Parathyroid adenoma (tissue), 2 donors: ENCODE measurements around the gene CACNG1.

Experiments
- H2AFZ ChIP-seq: fragments of 300-600 bp; sonication (generic); one replicate; pipeline ENCODE4 v1.7.0; 2017; ENCODE audit warnings: antibody characterized with exemption, mild to moderate bottlenecking
- H3K27ac ChIP-seq: fragments of 300-600 bp; sonication (generic); one replicate; pipeline ENCODE4 v1.7.0; 2017
- H3K27me3 ChIP-seq: fragments of 300-600 bp; sonication (generic); one replicate; pipeline ENCODE4 v1.7.0; 2017; ENCODE audit warnings: low read length; ENCODE audit not compliant: control insufficient read depth, insufficient read depth
- H3K36me3 ChIP-seq: fragments of 300-600 bp; sonication (generic); one replicate; pipeline ENCODE4 v1.7.0; 2017; ENCODE audit warnings: low read length; ENCODE audit not compliant: control insufficient read depth, insufficient read depth
- H3K4me1 ChIP-seq: fragments of 300-600 bp; sonication (generic); one replicate; pipeline ENCODE4 v1.7.0; 2017; ENCODE audit warnings: control low read depth
- H3K4me2 ChIP-seq: fragments of 300-600 bp; sonication (generic); one replicate; pipeline ENCODE4 v1.7.0; 2017; ENCODE audit warnings: low read length
- H3K4me3 ChIP-seq: fragments of 300-600 bp; sonication (generic); one replicate; pipeline ENCODE4 v1.7.0; 2017; ENCODE audit warnings: low read depth, low read length
- H3K79me2 ChIP-seq: fragments of 300-600 bp; sonication (generic); one replicate; pipeline ENCODE4 v1.7.0; 2017; ENCODE audit warnings: control low read depth
- H3K9ac ChIP-seq: fragments of 300-600 bp; sonication (generic); one replicate; pipeline ENCODE4 v1.7.0; 2017; ENCODE audit warnings: mild to moderate bottlenecking
- H3K9me3 ChIP-seq: fragments of 300-600 bp; sonication (generic); one replicate; pipeline ENCODE4 v1.7.0; 2017; ENCODE audit warnings: low read length; ENCODE audit not compliant: control insufficient read depth
- CTCF ChIP-seq: fragments of 300-600 bp; sonication (generic); IDR thresholded peaks from one replicate; pipeline ENCODE4 v1.7.0; 2017; ENCODE audit warnings: antibody characterized with exemption, mild to moderate bottlenecking
- donor health status: primary hyperparathyroidism.

CACNG1 gene

GRCh38 chr17:67044016-67044772, at the start of gene CACNG1:
Gene CACNG1 (plus strand): TSS chr17:67044554. CDS start chr17:67044661, 107 bp downstream.
- no peaks in the 10 kb centered on the region for H3K4me1 ChIP-seq
- TF ChIP-seq CTCF: no peak

DNA sequence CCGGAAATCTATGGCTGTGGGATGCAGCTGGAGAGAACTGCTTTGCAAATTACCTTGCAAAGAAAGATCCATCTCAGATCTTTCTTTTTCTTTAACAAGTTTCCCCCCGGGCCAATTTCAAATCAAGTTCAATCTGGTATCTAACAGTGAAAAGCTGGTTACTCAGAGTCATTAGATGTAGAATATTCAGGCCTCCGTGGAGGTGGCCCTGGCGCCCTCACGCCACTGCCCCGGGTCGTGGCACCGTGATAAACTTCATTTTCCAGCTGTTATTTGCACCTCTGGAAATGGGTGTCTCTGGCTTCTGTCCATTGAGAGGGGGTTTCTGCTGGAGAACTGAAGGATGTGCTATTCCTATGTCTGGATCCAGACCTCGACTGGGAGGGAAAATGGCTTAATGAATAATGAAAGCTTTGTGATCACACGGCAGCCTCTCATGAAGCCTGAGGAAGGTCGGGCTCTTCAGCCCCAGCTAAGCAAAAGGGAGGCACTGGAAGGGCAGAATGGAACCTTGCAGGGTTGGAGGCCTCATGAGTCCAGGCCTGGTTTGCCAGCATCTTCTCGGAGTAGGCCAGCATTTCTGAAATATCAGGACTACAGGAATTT, 49.3 kb upstream of the CACNG1 start:
- Histone ChIP-seq H3K36me3 (no peaks in the 10 kb centered on the region), H3K79me2 (no peaks in the 10 kb centered on the region), H3K4me3 (no peak overlapping the region), H3K27me3 (no peaks in the 10 kb centered on the region), H3K27ac (no peak overlapping the region), H3K9ac (no peak overlapping the region), H2AFZ (no peak overlapping the region), H3K9me3 (no peaks in the 10 kb centered on the region), H3K4me2 (no peak overlapping the region), H3K4me1 (no peaks in the 10 kb centered on the region)
- no peak for TF ChIP-seq CTCF

More at GRCh38 chr17:67044016-67044772, at the start of gene CACNG1:
- Histone ChIP-seq H3K27me3 (no peaks in the 10 kb centered on the region), H2AFZ (no peak within 1 kb of the TSS), H3K9me3 (no peaks in the 10 kb centered on the region), H3K36me3 (no peaks in the 10 kb centered on the region), H3K79me2 (no peaks in the 10 kb centered on the region), H3K27ac (no peak within 1 kb of the TSS), H3K9ac (no peak within 1 kb of the TSS), H3K4me3 (no peak within 1 kb of the TSS), H3K4me2 (no peak within 1 kb of the TSS)

- no peaks in the 10 kb centered on the region for H3K79me2 ChIP-seq
- H3K4me1 ChIP-seq: no peaks in the 10 kb centered on the region
- no peak overlapping the region for H3K4me2 ChIP-seq
- no peak for TF ChIP-seq CTCF
- no peak overlapping the region for H2AFZ ChIP-seq
- no peaks in the 10 kb centered on the region for H3K36me3 ChIP-seq
- no peak overlapping the region for H3K9ac ChIP-seq
- H3K27me3 ChIP-seq: no peaks in the 10 kb centered on the region
- H3K9me3 ChIP-seq: no peaks in the 10 kb centered on the region
- no peak overlapping the region for H3K4me3 ChIP-seq
- no peak overlapping the region for H3K27ac ChIP-seq
Measured at GRCh38 chr17:66995944-66996343, 48.4 kb upstream of the CACNG1 start.

DNA sequence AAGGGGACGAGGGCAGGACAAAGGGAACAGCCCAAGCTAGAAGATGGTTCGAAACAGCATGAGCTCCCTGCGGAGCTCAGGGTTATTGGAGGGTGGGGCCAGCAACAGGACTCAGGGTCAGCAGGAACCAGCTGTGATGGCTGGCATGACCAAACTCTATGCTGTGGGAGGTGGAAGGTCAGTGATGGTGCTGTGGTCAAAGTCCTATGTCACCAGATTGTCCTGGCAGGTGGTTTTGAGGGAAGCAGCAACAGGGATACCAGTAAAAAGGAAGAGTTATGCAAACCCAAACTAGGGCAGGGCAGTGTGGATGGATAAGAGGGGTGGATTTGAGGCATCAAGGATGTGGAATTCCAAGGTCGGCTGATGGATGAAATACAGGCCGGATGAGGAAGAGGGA, 47.4 kb upstream of the CACNG1 start:
- Histone ChIP-seq H3K27me3 (no peaks in the 10 kb centered on the region), H3K9me3 (no peaks in the 10 kb centered on the region), H3K4me3 (no peak overlapping the region), H3K27ac (no peak overlapping the region), H3K4me2 (no peak overlapping the region), H3K36me3 (no peaks in the 10 kb centered on the region), H2AFZ (no peak overlapping the region), H3K4me1 (no peaks in the 10 kb centered on the region), H3K9ac (no peak overlapping the region), H3K79me2 (no peaks in the 10 kb centered on the region)
- TF ChIP-seq CTCF: no peak
